Neural progenitor cell (in vitro differentiated cells): ENCODE measurements around the gene PPFIBP1.
"Not testable (repeated sequence)": the region's sequence is repeated elsewhere in the genome, so short reads cannot be mapped to it uniquely, and the experiment has no call there.

Experiments
- CTCF ChIP-seq: fragments of 200-600 bp; sonication (generic); IDR thresholded peaks from 2 replicates; pipeline ENCODE4 v1.5.1; 2017; ENCODE audit warnings: antibody characterized with exemption, mild to moderate bottlenecking
- EZH2 ChIP-seq: fragments of 200-600 bp; sonication (generic); IDR thresholded peaks from 2 replicates; pipeline ENCODE4 v1.6.1; 2017; ENCODE audit warnings: antibody characterized with exemption, mild to moderate bottlenecking, moderate library complexity
- EZH2phosphoT487 ChIP-seq: fragments of 200-600 bp; sonication (generic); IDR thresholded peaks from 2 replicates; pipeline ENCODE4 v1.6.1; 2017; ENCODE audit warnings: antibody characterized with exemption

GRCh38 chr12:27581331-27581671 lies 57.3 kb downstream of the PPFIBP1 start:
- not testable (repeated sequence) for TF ChIP-seq CTCF, EZH2, EZH2phosphoT487
